K562 (cell line): Measurements from ENCODE around the gene SLC27A2. TPM values are rescaled to one million over a fixed set of nuclear protein-coding genes. Genes with fewer than 3 reads are reported as not detected.

ENCODE experiments used
- DACH1 ChIP-seq: fragments of 450-650 bp; IDR thresholded peaks from 2 replicates; pipeline ENCODE4 v1.6.1; 2018; ENCODE audit not compliant: partially characterized antibody
- DMBX1 ChIP-seq: fragments of 250-450 bp; sonication (Bioruptor Pico); IDR thresholded peaks from 2 replicates; pipeline ENCODE4 v1.8.0; 2022; ENCODE audit warnings: inconsistent platforms, mild to moderate bottlenecking, moderate library complexity, borderline replicate concordance
- E4F1 ChIP-seq: fragments of 250-450 bp; sonication (Bioruptor Pico); IDR thresholded peaks from 2 replicates; pipeline ENCODE4 v1.5.0; 2021; ENCODE audit warnings: mild to moderate bottlenecking, borderline replicate concordance
- GABPB2 ChIP-seq: fragments of 250-450 bp; sonication (Bioruptor Pico); conservative IDR thresholded peaks from 2 replicates; pipeline ENCODE4 v1.5.1; 2021; ENCODE audit warnings: mild to moderate bottlenecking
- MLLT1 ChIP-seq, 2 experiments: fragments of 450-650 bp; IDR thresholded peaks; 2 replicates each; pipeline ENCODE4 v1.6.1; 2016
- NCOA1 ChIP-seq: fragments of 450-650 bp; IDR thresholded peaks from 2 replicates; pipeline ENCODE4 v1.6.1; 2016; ENCODE audit warnings: low read depth
- NFRKB ChIP-seq: fragments of 450-650 bp; IDR thresholded peaks from 2 replicates; pipeline ENCODE4 v1.6.1; 2016; ENCODE audit warnings: low read depth
- OTX1 ChIP-seq: fragments of 450-650 bp; formaldehyde crosslinking; IDR thresholded peaks from 2 replicates; pipeline ENCODE4 v1.4.0; 2022; ENCODE audit warnings: mild to moderate bottlenecking
- TCF7 ChIP-seq: sonication (generic); IDR thresholded peaks from 2 replicates; pipeline ENCODE4 v1.6.1; 2016; ENCODE audit warnings: antibody characterized with exemption, borderline replicate concordance
- ZNF41 ChIP-seq: fragments of 250-450 bp; sonication (Bioruptor Pico); conservative IDR thresholded peaks from 2 replicates; pipeline ENCODE4 v1.4.0; 2020; ENCODE audit warnings: mild to moderate bottlenecking
- ZNF766 ChIP-seq: fragments of 200-800 bp; sonication (Bioruptor generic); conservative IDR thresholded peaks from 2 replicates; pipeline ENCODE4 v1.6.1; 2016; ENCODE audit warnings: missing genetic modification characterization, missing compliant biosample characterization
- polyA plus RNA-seq, 8 experiments: library from polyadenylated mRNA; depleted of rRNA in 4 of 8; stranded (reverse) in 5 of 8; unstranded in 3 of 8; fragments of >200 nt; fragmentation: Nextera tagmentation in 2 of 8; fragmentation: Illumina TruSeq in 1 of 8; extraction: Ambion mirVana in 2 of 8; extraction: Trizol in 1 of 8; gene quantifications; 2 replicates each; pipeline versions ENCODE4 v1.2.1 to v1.2.3, GENCODE V29; 2011 to 2014; ENCODE audit warnings: inconsistent platforms in 1 of 8, missing spikeins in 1 of 8
- total RNA-seq, 7 experiments: library from RNA; depleted of rRNA in 6 of 7; stranded (reverse); fragments of >200 nt in 6 of 7; fragmentation: Illumina TruSeq in 2 of 7; extraction: Trizol in 2 of 7; gene quantifications; 2 replicates each; pipeline versions ENCODE4 v1.2.1 to v1.2.3, GENCODE V29; 2011 to 2021; ENCODE audit warnings: low replicate concordance in 1 of 7
- TF ChIP-seq, protein P1 (sequence below): sonication (generic); formaldehyde crosslinking; IDR thresholded peaks from 2 replicates; pipeline ENCODE4 v1.8.0; 2022; ENCODE audit warnings: mild to moderate bottlenecking, low read depth, missing genetic modification reagents
- TF ChIP-seq, protein P2 (sequence below), 2 experiments: fragments of 450-650 bp; conservative IDR thresholded peaks; 2 replicates each; pipeline ENCODE4 v1.6.1; 2017; ENCODE audit warnings: mild to moderate bottlenecking in 2 of 2, moderate library complexity in 2 of 2
- TF ChIP-seq, protein P3 (sequence below): conservative IDR thresholded peaks from 2 replicates; pipeline ENCODE4 v1.6.1; 2011; ENCODE audit warnings: low read depth, mild to moderate bottlenecking, low read length; ENCODE audit not compliant: control insufficient read depth
- TF ChIP-seq, protein P4 (sequence below): sonication (generic); formaldehyde crosslinking; IDR thresholded peaks from 2 replicates; pipeline ENCODE4 v1.8.1; 2023; ENCODE audit warnings: mild to moderate bottlenecking, missing genetic modification reagents

SLC27A2 gene
- total and polyA plus RNA-seq, 9 of the 15 experiments (the other 6 are each of a cell fraction or from before 2014, with no cell fraction given) = 4.9 to 38.0 (median 22.7) TPM

- no peak for TF ChIP-seq E4F1 (CRISPR knock-in tag)
- TF ChIP-seq DACH1 = no peak
- TF ChIP-seq, protein P1, sequence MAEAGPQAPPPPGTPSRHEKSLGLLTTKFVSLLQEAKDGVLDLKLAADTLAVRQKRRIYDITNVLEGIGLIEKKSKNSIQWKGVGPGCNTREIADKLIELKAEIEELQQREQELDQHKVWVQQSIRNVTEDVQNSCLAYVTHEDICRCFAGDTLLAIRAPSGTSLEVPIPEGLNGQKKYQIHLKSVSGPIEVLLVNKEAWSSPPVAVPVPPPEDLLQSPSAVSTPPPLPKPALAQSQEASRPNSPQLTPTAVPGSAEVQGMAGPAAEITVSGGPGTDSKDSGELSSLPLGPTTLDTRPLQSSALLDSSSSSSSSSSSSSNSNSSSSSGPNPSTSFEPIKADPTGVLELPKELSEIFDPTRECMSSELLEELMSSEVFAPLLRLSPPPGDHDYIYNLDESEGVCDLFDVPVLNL (CRISPR knock-in tag) = no peak
- TF ChIP-seq, protein P2, sequence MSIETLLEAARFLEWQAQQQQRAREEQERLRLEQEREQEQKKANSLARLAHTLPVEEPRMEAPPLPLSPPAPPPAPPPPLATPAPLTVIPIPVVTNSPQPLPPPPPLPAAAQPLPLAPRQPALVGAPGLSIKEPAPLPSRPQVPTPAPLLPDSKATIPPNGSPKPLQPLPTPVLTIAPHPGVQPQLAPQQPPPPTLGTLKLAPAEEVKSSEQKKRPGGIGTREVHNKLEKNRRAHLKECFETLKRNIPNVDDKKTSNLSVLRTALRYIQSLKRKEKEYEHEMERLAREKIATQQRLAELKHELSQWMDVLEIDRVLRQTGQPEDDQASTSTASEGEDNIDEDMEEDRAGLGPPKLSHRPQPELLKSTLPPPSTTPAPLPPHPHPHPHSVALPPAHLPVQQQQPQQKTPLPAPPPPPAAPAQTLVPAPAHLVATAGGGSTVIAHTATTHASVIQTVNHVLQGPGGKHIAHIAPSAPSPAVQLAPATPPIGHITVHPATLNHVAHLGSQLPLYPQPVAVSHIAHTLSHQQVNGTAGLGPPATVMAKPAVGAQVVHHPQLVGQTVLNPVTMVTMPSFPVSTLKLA (conservative IDR thresholded peaks at IDR 0.05) = no peak
- TF ChIP-seq, protein P3, sequence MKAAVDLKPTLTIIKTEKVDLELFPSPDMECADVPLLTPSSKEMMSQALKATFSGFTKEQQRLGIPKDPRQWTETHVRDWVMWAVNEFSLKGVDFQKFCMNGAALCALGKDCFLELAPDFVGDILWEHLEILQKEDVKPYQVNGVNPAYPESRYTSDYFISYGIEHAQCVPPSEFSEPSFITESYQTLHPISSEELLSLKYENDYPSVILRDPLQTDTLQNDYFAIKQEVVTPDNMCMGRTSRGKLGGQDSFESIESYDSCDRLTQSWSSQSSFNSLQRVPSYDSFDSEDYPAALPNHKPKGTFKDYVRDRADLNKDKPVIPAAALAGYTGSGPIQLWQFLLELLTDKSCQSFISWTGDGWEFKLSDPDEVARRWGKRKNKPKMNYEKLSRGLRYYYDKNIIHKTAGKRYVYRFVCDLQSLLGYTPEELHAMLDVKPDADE = no peak
- no peak for TF ChIP-seq TCF7
- no peak for TF ChIP-seq GABPB2 (CRISPR knock-in tag)
- TF ChIP-seq DMBX1 (CRISPR knock-in tag) = no peak
- TF ChIP-seq OTX1 (CRISPR knock-in tag) = no peak
- TF ChIP-seq ZNF766 = peak; percentile 68; the same call in 1 of the 2 replicates
- TF ChIP-seq, protein P4, sequence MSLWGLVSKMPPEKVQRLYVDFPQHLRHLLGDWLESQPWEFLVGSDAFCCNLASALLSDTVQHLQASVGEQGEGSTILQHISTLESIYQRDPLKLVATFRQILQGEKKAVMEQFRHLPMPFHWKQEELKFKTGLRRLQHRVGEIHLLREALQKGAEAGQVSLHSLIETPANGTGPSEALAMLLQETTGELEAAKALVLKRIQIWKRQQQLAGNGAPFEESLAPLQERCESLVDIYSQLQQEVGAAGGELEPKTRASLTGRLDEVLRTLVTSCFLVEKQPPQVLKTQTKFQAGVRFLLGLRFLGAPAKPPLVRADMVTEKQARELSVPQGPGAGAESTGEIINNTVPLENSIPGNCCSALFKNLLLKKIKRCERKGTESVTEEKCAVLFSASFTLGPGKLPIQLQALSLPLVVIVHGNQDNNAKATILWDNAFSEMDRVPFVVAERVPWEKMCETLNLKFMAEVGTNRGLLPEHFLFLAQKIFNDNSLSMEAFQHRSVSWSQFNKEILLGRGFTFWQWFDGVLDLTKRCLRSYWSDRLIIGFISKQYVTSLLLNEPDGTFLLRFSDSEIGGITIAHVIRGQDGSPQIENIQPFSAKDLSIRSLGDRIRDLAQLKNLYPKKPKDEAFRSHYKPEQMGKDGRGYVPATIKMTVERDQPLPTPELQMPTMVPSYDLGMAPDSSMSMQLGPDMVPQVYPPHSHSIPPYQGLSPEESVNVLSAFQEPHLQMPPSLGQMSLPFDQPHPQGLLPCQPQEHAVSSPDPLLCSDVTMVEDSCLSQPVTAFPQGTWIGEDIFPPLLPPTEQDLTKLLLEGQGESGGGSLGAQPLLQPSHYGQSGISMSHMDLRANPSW = no peak
- no peak for TF ChIP-seq NCOA1
- no peak for TF ChIP-seq ZNF41 (CRISPR knock-in tag)
- no peak for TF ChIP-seq MLLT1 (IDR thresholded peaks at IDR 0.05)
- no peak for TF ChIP-seq NFRKB
Observed at GRCh38 chr15:50250760-50251394, 68.9 kb downstream of the SLC27A2 start (continued).
